Stimulated activated CD4-positive, alpha-beta T cell treated with anti-CD3 and anti-CD28 coated beads, TNF-alpha, amount 100 ng/mL, for 24 hours (primary cell): ENCODE data around the gene AIG1.
"Not testable (repeated sequence)": the region's sequence is repeated elsewhere in the genome, so short reads cannot be mapped to it uniquely, and the experiment has no call there.

Experiments used
- DNase-seq, 3 experiments: peaks; one replicate each; pipeline ENCODE4 v3.0.0-alpha.2; 2020; ENCODE audit warnings: low read depth in 3 of 3

AIG1 gene

DNA sequence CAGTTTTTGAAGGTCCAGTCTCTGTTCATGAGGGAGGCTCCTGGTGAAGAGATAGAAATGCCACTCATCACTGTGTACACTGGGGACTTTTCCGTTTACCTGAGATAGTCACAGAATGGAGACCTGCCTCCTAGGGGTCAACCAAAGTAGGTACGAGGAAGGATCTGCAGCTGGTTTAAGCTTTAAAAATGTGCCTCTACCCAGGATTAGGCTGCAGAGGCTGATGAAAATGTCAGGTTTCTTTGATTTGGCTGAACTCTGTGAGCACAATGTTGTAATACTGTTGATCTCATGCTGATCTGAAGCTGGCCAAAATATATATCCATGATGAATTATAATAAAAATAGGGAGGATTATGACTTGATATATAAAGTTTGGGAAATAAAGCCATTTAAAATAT lies 207.1 kb downstream of the AIG1 start:
- no peak for DNase-seq

DNA sequence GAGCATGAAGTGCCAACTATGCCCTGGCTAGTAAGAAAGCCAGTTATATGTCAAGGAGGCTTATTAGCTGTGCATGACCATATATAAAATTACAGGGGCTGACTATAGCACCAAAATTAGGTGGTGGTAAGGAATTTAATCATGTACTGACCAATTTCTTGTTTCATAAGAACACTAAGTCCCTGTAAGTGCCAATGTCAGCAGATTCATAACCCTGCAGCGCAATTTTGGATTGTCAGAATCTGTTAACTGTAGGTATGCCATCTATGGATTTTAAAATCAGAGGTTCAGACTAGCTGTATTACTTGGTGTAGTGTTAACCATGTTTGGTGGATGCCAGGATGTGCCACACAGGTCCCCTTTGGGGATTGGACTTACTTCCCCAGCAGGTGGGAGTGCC lies 207.8 kb downstream of the AIG1 start:
- DNase-seq = no peak

DNA sequence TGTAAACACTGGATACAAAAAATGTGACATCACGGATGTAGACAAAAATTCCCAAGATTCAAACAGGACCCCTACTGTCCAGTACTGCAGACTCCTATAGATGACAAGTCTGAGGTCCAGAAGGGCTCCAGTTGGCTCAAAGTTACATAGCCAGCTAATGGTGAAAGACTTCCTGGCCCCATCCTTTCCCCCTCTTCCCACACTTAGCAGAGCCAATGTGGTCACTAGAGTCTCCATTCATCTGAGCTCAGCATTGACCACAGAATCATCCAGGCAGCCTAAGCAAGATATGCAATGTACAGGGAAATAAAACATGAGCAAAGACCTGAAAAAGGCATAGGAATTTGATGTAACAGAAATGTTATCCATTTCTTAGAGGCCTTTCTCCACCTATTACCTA lies 209.3 kb downstream of the AIG1 start:
- DNase-seq = no peak

DNA sequence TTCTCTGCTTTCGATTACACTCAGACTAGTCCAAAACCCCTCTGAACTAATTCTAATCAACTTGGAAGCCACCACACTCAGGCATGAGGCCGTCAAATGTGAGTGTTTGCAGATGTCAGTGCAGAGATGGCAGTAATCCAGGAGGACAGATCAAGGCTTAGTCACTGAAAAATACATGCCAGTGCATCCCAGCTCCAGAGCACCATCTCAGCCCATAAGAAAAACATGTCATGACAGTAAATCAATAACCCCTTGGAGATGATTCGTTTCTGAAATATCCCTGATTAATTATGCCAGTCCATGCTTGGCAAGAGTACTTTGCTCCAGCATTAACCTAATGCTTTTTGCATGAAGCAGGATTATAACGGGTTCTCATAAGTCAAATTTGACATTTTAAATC lies 210.3 kb downstream of the AIG1 start:
- DNase-seq = no peak

DNA sequence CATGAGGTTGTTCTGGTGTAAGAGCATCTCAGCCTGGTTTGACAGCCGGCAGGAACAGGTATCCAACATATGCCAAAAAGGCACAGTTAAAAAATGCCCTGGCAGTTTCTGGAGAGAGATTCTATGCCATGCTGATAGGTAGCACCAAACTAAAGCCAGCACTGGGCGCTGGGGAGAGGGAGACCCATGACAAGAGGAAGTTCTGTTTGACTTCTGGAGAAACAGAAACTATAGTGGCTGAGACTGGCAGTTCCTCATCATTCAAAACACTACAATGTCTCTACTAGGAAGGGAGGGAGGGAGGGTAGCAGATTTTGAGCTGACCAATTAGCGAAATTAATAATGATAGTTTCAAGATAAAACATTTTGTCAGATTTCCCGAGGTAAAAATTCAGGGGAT lies 215.7 kb downstream of the AIG1 start:
- no peak for DNase-seq

DNA sequence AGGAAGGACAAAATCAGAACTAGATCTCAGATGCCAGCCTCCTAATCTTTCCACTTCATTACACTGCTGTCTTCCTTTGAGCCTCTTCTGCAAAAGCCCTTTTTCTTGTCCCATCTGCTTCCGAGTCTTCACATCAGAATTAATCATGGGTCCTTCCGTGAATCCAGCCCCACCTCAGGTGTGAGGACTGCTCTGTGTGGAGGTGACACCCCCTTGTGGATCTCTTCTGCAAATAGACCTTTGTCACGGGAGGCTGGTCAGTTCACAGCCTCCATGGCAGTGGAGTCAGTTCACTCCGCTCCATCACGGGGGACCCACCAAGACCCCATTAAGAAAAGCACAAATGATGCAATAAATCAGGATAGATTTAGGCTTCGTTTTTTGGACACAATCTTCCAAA lies 218.7 kb downstream of the AIG1 start:
- no peak for DNase-seq

DNA sequence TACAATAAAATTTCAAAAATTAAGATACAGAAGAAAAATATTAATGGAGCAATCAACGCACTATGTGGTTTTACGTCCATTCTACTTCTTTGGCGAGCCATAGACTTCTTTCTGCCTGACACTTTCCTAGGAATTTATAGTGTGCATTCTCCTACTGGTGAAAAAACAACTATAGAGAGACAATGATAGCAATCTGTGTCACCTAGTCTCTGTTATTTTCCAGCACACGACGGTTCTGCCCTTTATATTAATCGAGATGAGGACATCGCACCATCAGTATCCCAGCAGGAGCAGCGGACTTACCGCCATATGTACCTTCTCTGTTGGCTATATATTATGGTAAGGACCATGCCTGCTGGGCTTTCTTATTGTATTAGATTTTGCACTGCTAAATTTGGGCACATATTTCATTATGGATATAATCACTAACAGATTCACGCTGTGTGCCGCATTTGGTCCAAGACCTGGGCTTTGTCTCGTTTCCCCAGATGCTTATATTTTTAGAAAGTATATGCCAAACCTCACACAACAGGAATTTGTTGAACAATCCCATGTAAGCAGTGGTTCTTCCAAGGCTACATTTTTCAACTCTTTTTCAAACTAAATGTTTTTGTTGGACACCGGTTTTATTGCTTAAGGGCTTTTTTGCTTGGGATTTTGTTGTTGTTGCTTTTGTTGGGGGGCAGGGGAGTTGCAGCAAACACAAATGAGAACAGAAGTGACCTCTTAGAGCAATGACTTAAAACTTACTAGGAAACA lies 223.4 kb downstream of the AIG1 start:
- DNase-seq = no peak

DNA sequence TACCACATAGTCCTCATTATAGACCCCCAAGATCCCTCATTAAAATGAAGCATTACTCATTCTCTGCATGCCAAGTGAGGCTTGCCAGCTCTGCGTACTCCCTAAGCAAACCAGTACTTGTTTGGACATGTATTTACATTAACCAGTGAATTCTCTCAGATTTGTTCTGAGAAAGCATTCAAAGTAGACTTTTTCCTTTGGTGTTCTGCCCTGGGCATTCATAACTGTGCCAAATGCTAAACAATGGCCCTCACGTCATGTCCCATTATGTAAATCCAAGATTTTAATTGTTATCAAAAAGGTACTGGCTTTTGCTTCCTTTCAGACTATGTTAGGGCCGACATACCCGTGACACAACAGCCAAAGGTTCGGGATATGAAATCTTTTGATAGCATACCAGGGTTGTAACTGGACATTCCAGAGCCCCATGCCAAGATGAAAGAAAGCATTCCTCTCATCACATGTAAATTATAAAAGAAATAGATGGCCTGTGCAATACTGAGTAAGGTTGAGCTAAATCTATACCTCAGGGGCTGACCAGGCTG lies 225.6 kb downstream of the AIG1 start:
- no peak for DNase-seq

DNA sequence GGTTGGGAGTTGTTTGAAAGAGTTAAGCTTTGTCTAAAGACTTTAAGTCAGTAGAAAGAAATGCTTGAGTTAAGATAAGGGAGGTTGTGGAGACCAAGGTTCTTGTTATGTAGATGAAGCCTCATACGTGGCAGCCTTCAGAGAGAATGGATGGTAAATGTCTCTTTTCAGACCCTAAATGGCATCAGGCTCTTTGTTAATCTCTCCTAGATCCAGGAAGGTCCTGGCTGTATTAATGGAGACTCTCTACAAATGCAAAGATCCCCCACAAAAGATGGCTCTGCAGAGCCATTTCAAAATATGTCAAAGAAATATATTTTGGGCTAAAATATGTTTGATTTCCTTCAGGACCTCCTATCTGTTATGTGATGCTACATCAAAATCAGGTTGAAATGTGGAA lies 228.2 kb downstream of the AIG1 start:
- no peak for DNase-seq

DNA sequence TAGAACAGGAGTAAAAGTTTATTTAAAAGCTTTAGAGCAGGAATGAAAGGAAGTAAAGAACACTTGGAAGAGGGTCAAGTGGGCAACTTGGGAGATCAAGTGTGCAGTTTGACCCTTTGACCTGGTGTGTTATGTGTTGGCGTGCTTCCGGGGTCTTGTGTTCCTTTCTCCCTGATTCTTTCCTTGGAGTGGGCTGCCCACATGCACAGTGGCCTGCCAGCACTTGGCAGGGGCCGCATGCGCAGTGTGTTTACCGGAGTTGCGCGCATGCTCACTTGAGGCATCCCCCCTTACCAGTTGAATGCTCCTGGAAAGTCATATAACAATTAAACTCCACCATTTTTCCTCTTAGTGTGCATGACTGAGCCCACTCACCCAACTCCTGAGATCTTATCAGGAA lies 229.5 kb downstream of the AIG1 start:
- no peak for DNase-seq

DNA sequence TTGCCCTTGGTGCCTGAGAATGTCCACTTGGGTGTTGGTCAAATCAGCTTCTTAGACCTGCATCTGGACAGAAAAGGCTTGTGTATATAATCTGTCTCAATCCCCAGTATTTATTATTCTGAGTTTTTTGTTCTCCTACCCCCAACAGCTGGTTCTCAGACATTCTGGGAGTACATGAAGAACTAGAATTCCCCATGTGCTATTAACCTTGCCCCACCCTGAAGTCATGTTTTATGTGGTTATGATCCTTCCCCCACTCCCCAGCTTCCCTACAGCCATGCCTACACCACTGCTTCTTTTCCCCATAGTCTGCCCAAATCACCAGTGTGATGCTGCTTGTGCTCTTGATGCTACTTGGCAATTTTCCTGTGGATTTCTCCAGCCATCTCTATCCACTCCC lies 232.8 kb downstream of the AIG1 start:
- DNase-seq = no peak

DNA sequence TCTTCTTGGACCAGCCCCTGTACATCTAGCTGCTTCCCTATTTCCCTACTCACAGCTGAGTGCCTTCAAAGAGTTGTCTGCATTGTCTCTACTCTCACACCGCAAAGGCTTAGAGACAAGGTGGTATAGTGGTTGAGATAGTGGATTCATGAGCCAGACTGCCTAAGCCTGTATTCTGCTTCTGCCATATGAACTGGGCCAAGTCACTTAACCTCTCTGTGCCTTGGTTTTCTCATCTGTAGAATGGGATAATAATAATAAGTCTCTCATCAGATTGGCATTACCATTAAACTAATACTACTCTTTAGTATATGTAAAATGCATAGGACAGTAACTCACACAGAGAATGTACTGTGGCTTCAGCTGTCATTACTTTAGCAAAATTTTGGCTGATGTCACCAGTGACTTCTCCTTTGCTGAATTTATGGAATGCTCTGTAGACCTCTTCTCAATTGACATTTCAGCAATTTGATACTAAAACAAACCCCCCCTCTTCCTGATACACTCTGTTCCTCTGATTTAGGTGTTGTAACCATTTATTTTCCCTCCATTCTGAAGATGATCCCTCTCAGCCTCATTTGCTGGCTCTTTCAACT lies 233.7 kb downstream of the AIG1 start:
- no peak for DNase-seq

DNA sequence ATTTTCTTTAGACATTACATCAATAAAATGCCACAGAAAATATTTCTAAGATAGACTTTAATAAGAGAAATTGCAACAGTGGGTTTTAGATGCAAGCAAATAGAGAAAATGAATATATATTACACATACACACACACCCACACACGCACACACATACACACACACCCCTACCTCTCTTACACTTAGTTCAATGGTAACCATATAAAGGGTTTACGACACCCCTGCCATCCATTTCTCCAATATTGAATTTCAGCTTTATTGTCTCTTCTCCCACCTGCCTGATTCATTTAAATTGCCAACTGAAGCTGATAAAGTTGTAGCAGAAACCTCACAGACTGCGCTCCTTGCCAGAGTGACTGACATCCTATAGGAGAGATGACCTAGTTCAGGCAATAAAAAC lies 235.2 kb downstream of the AIG1 start:
- no peak for DNase-seq

DNA sequence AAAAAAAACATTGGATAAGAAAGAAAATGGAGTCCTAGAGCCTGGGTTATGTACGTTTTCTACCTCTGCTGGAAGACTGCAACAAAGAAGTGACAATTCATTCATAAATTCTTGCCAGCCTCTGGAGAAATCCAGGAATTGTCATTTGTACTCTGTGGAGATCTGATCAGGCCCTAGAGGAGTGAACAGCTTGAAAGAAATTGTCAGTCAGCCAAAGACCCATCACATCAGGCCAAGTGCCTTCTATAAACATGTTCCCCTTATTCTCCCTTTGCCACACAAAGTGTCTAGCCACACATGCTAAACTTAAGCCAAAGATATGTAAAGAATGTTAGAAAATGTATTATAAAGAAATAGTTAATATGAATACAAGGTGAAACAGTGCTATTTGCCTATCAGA lies 237.4 kb downstream of the AIG1 start:
- DNase-seq = no peak

DNA sequence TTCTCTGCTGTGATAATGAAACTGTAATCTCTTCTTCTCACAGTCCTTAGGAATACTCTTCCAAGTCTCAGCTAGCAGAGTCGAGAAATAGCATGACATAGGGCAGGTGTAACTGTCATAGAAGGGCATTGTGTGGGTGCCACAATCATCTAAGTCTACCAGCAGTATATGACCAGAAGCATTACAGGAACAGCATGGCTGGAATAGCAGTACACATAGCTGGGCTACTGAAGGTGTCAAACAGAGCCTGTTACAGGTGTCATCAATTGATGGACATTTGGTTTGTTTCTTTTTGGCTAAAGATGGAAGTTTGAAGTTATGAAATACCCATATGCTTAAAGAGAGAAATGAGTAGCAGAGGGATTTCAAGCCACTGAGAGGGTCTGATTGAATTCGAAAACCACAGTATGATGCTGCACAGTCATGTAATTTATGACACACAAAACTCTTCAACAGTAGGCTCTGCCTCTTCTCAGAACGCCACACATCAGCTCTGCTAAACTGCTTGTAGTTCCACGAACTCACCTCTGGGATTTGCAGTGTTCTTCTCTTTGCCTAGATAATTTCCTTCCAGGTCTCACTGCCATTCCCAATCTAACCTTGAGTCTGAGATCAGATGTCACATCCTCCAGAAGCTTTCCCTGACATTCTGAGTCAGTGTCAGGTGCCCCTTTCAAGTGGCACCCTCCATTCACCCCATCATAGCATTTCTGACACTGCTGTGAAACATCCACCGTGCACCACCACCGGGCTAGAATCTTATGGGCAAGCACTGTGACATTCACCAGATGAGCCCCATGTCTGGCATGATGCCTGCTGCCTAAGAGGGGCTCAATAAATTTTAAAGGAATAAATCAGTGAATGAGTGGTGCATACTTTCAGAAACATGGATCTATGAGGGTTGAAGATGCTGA lies 238.8 kb downstream of the AIG1 start:
- DNase-seq = no peak

DNA sequence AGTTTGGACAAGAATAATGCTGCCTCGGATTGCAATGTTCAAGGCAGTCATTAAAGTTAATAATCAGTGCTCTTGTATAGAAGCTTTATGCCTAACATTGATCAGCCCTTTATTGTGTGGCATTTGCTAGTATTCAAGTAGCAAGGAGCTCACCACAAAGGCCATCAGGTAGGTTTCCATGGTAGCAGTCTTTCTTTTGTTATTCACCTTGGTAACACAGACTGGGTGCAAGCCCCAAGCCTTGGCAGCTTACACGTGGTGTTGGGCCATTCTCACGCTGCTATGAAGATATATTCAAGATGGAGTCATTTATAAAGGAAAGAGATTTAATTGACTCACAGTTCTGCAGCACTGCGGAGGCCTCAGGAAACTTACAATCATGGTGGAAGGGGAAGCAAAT lies 240.5 kb downstream of the AIG1 start:
- DNase-seq = no peak

DNA sequence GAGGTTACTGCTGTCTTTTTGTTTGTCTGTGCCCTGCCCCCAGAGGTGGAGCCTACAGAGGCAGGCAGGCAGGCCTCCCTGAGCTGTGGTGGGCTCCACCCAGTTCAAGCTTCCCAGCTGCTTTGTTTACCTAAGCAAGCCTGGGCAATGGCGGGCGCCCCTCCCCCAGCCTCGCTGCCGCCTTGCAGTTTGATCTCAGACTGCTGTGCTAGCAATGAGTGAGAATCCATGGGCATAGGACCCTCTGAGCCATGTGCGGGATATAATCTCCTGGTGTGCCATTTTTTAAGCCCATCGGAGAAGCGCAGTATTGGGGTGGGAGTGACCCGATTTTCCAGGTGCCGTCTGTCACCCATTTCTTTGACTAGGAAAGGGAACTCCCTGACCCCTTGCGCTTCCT lies 247.1 kb downstream of the AIG1 start:
- DNase-seq = not testable (repeated sequence)

DNA sequence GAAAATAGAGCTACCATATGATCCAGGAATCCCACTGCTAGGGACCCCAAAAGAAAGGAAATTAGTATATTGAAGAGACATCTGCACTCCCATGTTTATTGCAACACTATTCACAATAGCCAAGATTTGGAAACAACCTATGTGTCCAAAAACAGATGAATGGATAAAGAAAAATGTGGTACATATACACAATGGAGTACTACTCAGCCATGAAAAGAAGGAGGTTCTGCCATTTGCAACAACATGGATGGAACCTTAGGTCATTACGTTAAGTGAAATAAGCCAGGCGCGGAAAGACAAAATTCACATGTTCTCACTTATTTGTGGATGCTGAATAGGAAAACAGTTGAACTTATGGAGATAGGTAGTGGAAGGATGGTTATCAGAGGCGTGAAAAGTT lies 252.5 kb downstream of the AIG1 start:
- DNase-seq = no peak

DNA sequence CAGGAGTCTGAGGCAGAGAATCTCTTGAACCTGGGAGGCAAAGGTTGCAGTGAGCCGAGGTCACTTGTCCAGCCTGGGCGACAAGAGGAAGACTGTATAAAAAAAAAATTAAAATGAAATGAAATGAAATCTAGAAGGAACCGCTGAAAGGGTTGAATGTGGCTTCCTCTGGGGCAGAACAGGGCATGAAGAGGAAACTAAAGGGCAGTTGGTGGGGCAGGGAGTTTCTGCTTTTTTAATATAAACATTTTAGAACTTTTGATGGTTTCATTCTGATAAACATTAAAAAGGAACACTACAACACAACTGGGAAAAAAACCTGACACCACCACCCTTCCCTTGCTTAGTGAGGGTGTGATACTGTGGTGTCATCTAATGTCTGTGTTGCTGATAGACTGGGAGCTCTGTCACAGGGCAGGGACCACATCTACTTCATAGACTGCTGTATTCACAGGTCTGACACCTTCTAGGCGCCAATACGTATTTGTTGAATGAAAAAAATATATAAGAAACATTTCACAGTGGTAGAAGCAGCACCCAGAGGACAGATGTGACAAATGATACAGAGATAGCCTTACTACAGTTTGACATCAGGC lies 260.9 kb downstream of the AIG1 start:
- DNase-seq = no peak

DNA sequence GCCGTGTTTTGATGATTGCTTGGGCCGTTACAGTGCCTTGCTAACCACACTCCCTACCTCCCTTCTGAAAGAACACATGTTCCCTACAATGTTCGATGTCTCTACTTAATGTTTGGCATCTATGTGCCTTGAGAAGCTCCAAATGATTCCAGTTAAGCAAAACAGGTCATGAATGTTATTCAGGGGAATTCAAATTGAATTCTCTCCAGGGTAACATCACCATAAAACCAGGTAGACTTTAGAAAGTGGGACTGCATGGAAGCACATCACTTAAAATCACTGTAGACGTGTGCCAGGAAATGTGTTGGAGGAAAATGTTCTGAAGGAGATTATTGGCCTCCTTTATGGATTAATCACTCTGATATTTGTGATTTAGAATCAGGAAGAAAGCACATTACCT lies 261.7 kb downstream of the AIG1 start:
- no peak for DNase-seq

DNA sequence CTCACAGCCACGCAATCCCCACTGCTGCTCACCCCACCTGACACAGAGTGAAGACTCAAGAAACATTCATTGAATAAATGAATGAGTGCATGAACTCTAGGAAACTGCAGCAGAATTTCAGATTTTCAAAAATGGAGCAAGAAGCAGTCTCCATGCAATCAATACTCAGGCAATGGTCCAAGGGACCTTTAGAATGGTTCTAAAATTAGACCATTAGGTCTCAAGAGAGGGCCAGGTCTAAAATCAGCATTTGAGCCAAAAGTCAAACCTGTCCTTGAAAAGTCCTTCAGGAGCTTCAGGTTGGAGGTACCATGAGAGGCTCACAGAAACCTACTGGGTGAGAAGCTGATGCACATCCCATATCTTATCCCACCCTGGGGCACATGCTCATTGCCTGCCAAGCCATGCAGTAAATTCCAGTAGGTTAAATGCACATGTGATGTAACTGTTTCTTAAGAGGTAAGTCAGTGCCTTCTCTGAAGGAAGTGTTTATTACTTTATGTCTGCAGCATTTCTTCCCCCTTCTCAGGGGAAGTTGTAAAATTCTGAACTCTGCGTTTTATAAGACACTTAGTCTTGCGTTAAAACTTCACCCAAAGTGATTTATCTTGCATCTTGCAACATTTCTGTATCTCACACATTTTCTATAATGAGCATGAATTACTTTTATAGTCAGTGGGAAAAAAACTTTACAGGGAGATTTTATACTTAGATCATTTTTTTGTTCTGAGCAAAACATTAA lies 263.2 kb downstream of the AIG1 start:
- DNase-seq = no peak
